Parathyroid adenoma (tissue), 2 donors: ENCODE results near the gene WDR27.

Source experiments
- H2AFZ ChIP-seq: fragments of 300-600 bp; sonication (generic); one replicate; pipeline ENCODE4 v1.7.0; 2017; ENCODE audit warnings: antibody characterized with exemption, mild to moderate bottlenecking
- H3K27ac ChIP-seq: fragments of 300-600 bp; sonication (generic); one replicate; pipeline ENCODE4 v1.7.0; 2017
- H3K27me3 ChIP-seq: fragments of 300-600 bp; sonication (generic); one replicate; pipeline ENCODE4 v1.7.0; 2017; ENCODE audit warnings: low read length; ENCODE audit not compliant: control insufficient read depth, insufficient read depth
- H3K36me3 ChIP-seq: fragments of 300-600 bp; sonication (generic); one replicate; pipeline ENCODE4 v1.7.0; 2017; ENCODE audit warnings: low read length; ENCODE audit not compliant: control insufficient read depth, insufficient read depth
- H3K4me1 ChIP-seq: fragments of 300-600 bp; sonication (generic); one replicate; pipeline ENCODE4 v1.7.0; 2017; ENCODE audit warnings: control low read depth
- H3K4me2 ChIP-seq: fragments of 300-600 bp; sonication (generic); one replicate; pipeline ENCODE4 v1.7.0; 2017; ENCODE audit warnings: low read length
- H3K4me3 ChIP-seq: fragments of 300-600 bp; sonication (generic); one replicate; pipeline ENCODE4 v1.7.0; 2017; ENCODE audit warnings: low read depth, low read length
- H3K79me2 ChIP-seq: fragments of 300-600 bp; sonication (generic); one replicate; pipeline ENCODE4 v1.7.0; 2017; ENCODE audit warnings: control low read depth
- H3K9ac ChIP-seq: fragments of 300-600 bp; sonication (generic); one replicate; pipeline ENCODE4 v1.7.0; 2017; ENCODE audit warnings: mild to moderate bottlenecking
- H3K9me3 ChIP-seq: fragments of 300-600 bp; sonication (generic); one replicate; pipeline ENCODE4 v1.7.0; 2017; ENCODE audit warnings: low read length; ENCODE audit not compliant: control insufficient read depth
- CTCF ChIP-seq: fragments of 300-600 bp; sonication (generic); IDR thresholded peaks from one replicate; pipeline ENCODE4 v1.7.0; 2017; ENCODE audit warnings: antibody characterized with exemption, mild to moderate bottlenecking
- donor health status: primary hyperparathyroidism.

The WDR27 gene

GRCh38 chr6:169566319-169566718 lies 135.5 kb downstream of the WDR27 start:
- no peak overlapping the region for H2AFZ ChIP-seq
- H3K79me2 ChIP-seq = no peaks in the 10 kb centered on the region
- H3K4me3 ChIP-seq = no peak overlapping the region
- H3K9ac ChIP-seq = no peak overlapping the region
- no peak for TF ChIP-seq CTCF
- no peaks in the 10 kb centered on the region for H3K4me1 ChIP-seq
- H3K27me3 ChIP-seq = no peaks in the 10 kb centered on the region
- no peak overlapping the region for H3K4me2 ChIP-seq
- H3K9me3 ChIP-seq = no peaks in the 10 kb centered on the region
- H3K36me3 ChIP-seq = no peaks in the 10 kb centered on the region
- no peak overlapping the region for H3K27ac ChIP-seq

- H3K4me3 ChIP-seq = no peak overlapping the region
- no peak overlapping the region for H3K4me2 ChIP-seq
- H3K27ac ChIP-seq = no peak overlapping the region
- no peaks in the 10 kb centered on the region for H3K36me3 ChIP-seq
- H3K27me3 ChIP-seq = no peaks in the 10 kb centered on the region
- no peaks in the 10 kb centered on the region for H3K79me2 ChIP-seq
- no peak overlapping the region for H3K9ac ChIP-seq
- no peak for TF ChIP-seq CTCF
- H3K9me3 ChIP-seq = no peaks in the 10 kb centered on the region
- no peaks in the 10 kb centered on the region for H3K4me1 ChIP-seq
- no peak overlapping the region for H2AFZ ChIP-seq
These were observed 137.2 kb downstream of the WDR27 start for GRCh38 chr6:169564453-169565240.

- no peak for TF ChIP-seq CTCF
- no peak overlapping the region for H3K9ac ChIP-seq
- H3K36me3 ChIP-seq = no peaks in the 10 kb centered on the region
These were observed 140.2 kb downstream of the WDR27 start for GRCh38 chr6:169561665-169562064.

GRCh38 chr6:169559592-169559991 lies 142.2 kb downstream of the WDR27 start:
- Histone ChIP-seq H3K79me2 (no peaks in the 10 kb centered on the region), H2AFZ (no peak overlapping the region), H3K36me3 (no peaks in the 10 kb centered on the region), H3K4me2 (no peak overlapping the region), H3K9me3 (no peaks in the 10 kb centered on the region), H3K9ac (no peak overlapping the region), H3K27ac (no peak overlapping the region), H3K4me3 (no peak overlapping the region), H3K27me3 (no peaks in the 10 kb centered on the region), H3K4me1 (no peaks in the 10 kb centered on the region)
- no peak for TF ChIP-seq CTCF

More at GRCh38 chr6:169561665-169562064, 140.2 kb downstream of the WDR27 start:
- H3K4me3 ChIP-seq = no peak overlapping the region
- no peak overlapping the region for H2AFZ ChIP-seq
- H3K79me2 ChIP-seq = no peaks in the 10 kb centered on the region
- H3K4me2 ChIP-seq = no peak overlapping the region
- no peaks in the 10 kb centered on the region for H3K27me3 ChIP-seq
- no peaks in the 10 kb centered on the region for H3K9me3 ChIP-seq
- H3K27ac ChIP-seq = no peak overlapping the region
- no peaks in the 10 kb centered on the region for H3K4me1 ChIP-seq
